NCI-H187 (cell line): ENCODE measurements around the gene LY9.

ENCODE experiments used
- DNase-seq, 2 experiments: peaks; one replicate each; lab custom pipeline; 2025; lab: John Stamatoyannopoulos, UW

The LY9 gene

GRCh38 chr1:160836981-160837557, 41.1 kb downstream of the LY9 start:
- no peak for DNase-seq

GRCh38 chr1:160837558-160838205, 41.7 kb downstream of the LY9 start:
- DNase-seq, result peak; percentile 41 to 76

- no peak for DNase-seq
Measured at GRCh38 chr1:160838888-160839287, 42.9 kb downstream of the LY9 start.

- no peak for DNase-seq
Measured at GRCh38 chr1:160839746-160840145, 43.8 kb downstream of the LY9 start.

GRCh38 chr1:160841079-160841478, 45.1 kb downstream of the LY9 start:
- no peak for DNase-seq

- no peak for DNase-seq
Measured at GRCh38 chr1:160844447-160845232, 48.7 kb downstream of the LY9 start.

GRCh38 chr1:160846281-160846680, 50.3 kb downstream of the LY9 start:
- DNase-seq, result no peak

GRCh38 chr1:160850541-160850940, 54.6 kb downstream of the LY9 start:
- DNase-seq, result no peak

- no peak for DNase-seq
Measured at GRCh38 chr1:160850993-160851392, 55.0 kb downstream of the LY9 start.

GRCh38 chr1:160853014-160853413, 57.0 kb downstream of the LY9 start:
- no peak for DNase-seq

- no peak for DNase-seq
Measured at GRCh38 chr1:160853754-160854153, 57.8 kb downstream of the LY9 start.

- no peak for DNase-seq
Measured at GRCh38 chr1:160855181-160855981, 59.4 kb downstream of the LY9 start.

- DNase-seq, result no peak
Measured at GRCh38 chr1:160858097-160858496, 62.1 kb downstream of the LY9 start.

GRCh38 chr1:160858507-160858906, 62.5 kb downstream of the LY9 start:
- DNase-seq, result no peak

GRCh38 chr1:160859166-160859565, 63.2 kb downstream of the LY9 start:
- DNase-seq, result no peak

- DNase-seq, result no peak
Measured at GRCh38 chr1:160860840-160861505, 65.0 kb downstream of the LY9 start.

GRCh38 chr1:160862203-160863060, 66.5 kb downstream of the LY9 start, which contains the start of gene CD244:
Gene CD244, minus strand, starts transcription at chr1:160862887. Its CDS starts 210 bp downstream, at chr1:160862677.
- DNase-seq, result no peak

GRCh38 chr1:160863061-160863773, 67.2 kb downstream of the LY9 start:
- DNase-seq, result no peak

GRCh38 chr1:160863774-160864131, 67.8 kb downstream of the LY9 start:
- no peak for DNase-seq

- DNase-seq, result no peak
Measured at GRCh38 chr1:160864173-160864572, 68.2 kb downstream of the LY9 start.
